HG02970 (cell line): ENCODE measurements around the gene RABGAP1L.

Experiments
- ATAC-seq: cut with Tn5 transposase; IDR thresholded peaks from one replicate; pipeline ENCODE4 v1.9.1; 2021; ENCODE audit warnings: mild to moderate bottlenecking, moderate library complexity, moderate number of reproducible peaks; ENCODE audit not compliant: unreplicated experiment, low FRiP score

RABGAP1L gene

DNA sequence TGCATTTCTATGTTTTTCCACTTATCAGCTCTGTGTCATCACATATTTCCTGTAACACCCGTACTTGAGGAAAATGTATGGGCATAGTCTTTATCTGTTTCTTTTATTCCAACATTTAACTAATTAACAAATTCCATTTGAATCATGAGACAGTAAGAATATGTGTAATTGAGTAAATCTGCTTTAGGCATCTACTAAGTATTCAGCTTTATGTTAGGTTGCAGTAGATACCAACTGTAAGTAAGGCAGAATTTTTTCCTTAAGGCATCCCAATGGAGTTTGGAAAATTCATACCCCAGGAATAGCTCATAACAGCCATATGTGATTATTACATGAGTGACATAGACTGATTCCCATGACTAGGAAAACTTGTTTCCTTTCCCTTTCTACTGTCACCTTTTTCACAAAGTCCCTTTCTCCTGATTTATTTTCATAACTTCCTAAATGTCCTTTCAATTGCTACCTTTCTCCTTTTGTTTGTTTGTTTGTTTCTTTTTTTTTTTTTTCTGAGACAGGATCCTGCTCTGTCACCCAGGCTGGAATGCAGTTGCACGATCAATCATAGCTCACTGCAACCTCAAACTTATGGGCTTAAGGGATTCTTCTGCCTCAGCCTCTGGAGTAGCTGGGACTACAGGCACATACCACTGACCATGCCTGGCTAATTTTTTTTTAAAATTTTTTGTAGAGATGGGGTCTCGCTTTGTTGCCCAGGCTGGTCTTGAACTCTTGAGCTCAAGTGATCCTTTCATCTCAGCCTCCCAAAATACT lies 780.6 kb downstream of the RABGAP1L start:
- no peak for ATAC-seq

DNA sequence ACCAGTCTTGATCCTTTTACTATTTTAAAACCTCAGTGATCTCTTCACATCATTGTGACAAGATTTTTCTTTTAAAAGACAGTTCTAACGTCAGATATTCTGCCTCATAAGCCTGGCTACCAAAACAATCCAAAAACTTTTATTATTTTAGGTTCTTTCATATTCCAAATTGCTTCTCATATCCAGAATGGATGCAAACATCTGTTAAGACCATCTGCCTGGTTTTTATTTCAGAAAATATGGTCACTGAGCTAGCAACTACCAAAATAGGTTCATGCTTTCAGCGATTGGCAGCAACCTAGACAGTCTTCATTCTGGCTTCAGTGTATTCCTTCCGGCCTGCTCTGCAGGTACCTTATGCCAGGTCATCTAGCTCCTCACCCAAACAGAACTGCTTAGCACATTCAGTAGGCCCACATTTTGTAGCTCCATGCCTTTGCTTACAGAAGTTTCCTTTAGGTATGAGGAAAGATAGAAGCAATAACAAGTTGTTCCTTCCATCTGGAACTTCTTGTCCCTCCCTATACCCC lies 781.4 kb downstream of the RABGAP1L start:
- no peak for ATAC-seq

DNA sequence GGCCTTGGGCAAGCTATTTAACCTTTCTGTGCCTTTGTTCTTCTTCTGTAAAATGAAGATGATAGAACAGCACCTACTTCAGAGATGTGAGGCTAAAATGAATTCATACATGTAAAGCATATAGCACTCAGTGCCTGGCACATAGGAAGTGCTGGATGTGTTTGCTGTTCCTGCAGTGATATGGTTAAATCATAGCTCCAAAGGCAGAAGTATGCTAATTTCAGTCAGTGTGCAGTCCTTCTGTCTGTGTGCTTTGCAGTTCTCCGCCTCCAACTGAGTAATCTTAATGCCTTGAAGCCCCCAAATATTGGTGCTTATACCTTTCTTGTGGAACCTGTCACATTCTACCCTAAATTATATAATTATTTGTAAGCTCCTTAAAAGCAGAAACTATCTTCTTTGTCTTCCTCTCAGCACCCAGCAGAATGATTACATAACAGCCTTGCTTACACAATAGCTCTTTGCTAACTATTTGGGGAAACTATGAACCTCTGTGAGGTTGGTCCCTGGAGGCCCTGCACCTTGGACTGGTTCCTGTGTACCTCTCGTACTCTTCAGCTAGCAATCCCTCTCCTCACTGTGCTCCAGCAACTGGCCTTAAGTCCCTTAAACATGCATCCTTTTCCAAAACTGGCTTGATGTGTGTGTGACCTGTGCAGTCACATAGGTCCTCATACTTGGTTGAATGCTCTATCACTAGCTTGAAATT lies 783.4 kb downstream of the RABGAP1L start:
- no peak for ATAC-seq

DNA sequence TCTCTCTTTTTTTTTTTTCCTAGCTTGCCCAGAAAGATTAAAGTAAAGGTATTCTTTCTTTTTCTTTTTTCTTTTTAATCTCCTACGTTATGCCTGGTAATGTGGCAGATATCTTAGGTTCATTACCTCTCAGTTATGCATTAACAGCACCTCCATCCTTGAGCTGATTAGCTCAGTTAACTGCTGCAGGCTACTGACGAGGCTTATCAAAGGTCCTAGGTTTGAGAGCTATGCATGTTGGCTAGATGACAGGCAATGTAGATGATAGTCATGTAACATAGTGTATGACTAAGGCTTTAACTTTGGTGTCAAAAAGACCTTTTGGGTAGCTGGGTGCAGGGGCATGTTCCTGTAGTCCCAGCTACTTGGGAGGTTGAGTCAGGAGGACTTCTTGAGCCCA lies 786.7 kb downstream of the RABGAP1L start:
- no peak for ATAC-seq

DNA sequence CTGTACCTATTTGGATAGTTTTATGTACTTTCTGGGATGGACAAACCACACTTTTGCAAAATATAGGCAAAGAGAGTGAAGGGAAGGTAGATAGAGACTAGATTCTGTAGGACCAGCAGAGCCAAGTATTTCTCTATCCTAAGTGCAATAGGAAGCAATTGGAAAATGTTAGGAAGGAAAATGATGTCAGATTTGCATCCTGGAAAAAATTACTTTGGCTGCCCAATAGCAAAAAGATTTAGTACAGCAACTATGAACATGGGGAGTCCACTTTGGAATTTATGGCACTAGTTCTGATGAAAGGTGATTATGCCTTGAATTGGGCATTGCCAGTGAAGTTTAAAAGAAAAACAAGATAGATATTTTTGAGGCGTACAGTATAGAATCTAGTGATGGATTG lies 789.7 kb downstream of the RABGAP1L start:
- no peak for ATAC-seq

DNA sequence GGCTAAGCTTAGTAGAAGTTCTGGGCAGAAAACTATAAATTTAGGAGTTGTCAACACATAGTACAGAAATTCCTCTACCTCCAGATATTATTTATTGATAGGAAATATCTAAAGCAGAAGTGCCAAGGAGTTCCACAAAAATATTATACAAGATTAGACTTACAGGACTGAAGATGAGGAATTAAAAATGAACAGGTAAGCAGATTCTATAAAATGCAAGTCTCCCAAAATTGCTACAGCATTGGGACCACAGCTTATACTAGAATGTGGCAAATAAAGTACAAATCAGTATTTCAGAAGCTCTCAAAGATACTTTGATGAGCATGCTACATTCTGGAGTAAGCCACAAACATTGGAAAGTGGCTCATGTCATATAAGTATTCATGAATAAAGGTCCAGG lies 790.3 kb downstream of the RABGAP1L start:
- ATAC-seq = no peak

DNA sequence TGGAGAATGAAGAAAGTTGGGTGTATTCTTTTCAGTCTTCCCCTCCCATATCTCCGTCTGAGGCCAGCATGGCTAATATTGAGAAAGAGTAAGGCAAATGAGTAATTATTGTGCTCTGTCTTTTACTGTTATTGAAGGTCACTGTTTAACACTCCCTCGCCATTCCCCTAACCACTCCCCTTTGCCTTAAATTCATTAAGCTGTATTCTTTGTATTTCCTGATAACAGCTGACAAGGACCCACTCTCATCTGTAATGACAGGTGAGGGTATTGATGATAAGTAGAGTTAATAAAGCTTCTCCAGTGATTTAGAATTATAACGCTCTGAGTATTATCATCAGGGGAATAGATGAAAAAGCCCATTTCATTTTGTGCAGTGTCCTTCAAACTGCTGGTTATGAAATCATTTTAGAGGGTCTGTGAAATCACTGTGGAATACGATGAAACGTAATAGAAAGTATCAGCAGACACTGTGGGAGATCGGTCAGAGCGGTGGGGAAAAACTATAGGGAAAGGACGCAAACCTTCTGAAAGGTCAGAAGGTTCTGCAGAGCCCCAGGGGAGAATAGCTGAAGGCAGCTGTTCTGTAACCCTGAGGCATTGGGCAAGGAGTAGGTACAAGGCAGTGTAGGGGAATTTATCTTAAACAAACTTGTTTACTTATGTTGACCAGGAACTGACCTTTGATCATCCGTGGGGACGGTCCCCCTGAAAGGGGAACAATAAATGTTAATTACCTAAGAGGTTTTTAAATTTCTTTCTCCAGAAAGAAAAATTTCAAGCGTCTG lies 794.2 kb downstream of the RABGAP1L start:
- peak; percentile 51 for ATAC-seq

DNA sequence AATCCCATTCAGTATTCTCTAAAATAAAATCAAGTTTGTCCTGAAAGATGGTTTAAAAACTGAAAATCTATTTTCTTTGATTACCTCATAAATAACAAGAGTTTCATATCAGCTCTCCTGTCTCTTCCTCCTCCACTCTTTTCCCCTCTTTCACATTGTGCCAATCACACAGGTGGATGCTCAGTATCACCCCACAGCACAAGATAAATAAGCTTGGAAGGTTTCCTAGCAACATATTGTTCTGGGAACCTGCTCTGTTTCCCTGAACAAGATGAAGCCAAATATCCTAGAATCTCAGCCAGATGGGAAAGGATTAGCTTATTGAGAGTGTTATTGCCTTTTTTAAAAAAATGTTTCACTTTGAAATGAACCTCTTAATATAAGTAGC lies 794.7 kb downstream of the RABGAP1L start:
- peak; percentile 16 for ATAC-seq

DNA sequence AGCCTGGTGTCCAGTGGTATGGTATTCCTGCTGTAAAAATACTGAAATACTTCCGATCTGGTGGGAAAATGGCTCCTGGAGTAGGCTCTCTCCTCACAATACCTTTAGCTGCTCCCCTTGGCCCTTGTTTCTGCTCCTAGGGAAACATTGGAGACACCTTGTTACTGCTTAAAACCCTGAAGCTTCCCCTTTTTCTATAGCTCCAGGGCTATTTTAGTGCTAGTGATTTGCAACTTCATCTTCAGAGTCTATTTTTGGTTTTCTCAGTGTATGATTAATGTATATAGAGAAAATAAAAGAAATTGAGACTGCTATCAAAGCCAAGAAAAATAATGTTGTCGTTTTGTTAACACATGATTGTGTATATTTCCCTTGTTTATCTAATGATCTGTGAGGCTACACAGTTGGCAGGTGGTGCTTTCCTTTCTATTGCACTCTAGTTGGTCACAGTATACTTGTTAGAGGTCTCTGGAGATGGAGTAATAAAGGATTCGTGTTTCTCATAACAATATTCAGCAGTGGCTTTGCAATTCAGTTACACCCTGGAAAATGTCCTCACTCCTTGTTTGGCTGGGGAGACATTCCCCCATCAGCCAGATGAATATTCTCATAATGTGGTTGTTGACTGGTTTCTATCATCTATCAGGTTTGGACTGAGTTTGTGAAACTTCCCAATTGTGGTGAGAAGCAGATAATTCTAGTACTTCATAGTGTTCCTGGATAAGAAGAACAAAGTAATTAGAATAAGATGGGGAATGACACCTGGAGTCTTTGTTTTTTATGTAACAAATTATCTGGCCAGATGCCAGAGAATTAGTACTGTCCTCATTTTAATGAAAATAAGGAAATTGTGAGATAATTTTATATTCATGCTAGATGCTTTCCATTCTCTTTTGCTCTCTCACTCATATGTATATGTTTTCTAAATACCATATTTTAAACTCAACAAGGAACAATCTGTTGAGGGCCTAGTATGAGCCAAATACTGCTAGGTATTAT lies 795.6 kb downstream of the RABGAP1L start:
- ATAC-seq = no peak

DNA sequence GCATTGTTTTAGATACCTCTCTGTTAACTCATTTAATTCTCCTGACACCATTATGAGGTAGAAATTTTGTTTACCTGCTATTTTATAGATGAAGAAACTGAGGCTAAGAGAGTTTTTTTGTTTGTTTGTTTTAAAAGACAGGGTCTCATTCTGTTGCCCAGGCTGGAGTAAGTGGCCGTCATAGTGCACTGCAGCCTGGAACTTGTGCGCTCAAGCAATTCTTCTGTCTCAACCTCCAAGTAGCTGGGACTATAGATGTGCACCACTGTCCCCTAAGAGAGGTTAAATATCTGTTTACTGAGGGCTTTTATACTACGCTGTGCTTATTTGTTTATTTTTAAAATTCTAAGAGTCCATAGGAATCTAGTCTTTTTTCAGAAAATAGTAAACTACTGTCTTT lies 796.8 kb downstream of the RABGAP1L start:
- ATAC-seq = no peak

DNA sequence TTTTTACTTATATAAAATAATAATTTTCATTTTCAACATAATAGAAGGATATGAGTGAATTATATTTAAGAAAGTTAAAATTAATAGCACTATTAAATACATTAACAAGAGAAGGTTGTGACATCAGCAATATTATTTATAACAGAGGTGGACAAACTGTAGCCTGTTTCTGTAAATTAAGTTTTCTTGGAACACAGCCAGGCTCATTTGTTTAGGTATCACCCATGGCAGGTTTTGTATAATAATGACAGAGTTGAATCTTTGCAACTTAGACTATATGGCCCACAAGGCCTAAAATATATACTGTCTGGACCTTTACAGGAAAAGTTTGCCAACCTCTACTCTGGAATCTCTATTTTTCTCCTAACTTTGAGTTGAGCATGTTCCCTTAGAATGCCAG lies 797.7 kb downstream of the RABGAP1L start:
- ATAC-seq = no peak

DNA sequence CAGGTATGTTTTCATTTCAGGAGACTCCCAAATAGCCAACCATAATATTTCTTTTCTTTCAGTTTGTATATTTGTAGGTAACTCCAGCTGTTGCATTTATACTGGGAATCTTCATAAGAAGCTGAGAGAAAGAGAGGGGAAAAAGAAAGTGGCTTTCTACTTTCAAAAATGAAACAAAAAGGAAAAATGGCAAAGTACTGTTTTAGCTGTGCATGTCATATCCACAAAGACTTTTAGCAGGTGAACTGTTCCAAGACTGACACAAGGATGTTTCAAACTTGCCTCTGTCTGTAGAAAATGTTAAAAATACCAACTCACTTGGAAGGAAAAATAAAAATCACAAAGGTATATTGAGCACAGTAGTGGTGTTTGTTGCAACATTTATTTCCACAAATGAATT lies 798.5 kb downstream of the RABGAP1L start:
- no peak for ATAC-seq

DNA sequence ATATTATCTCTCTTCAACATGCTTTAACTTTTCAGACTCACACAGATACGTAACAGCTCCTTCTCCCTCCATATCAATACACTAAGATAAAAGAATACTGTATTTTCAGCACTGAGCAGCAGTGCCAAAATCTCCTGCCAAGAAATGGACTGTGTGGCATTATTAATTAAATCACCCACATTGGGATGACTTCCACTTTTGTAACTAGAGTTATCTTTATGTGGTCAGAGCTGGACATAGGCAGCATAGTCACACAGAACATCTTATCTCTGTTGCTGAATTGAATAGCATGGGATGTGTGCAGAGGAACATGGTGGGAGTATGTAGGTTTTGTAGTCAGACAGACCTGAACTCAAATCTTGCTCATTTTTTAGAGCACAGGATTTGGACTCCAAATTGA lies 799.1 kb downstream of the RABGAP1L start:
- no peak for ATAC-seq

DNA sequence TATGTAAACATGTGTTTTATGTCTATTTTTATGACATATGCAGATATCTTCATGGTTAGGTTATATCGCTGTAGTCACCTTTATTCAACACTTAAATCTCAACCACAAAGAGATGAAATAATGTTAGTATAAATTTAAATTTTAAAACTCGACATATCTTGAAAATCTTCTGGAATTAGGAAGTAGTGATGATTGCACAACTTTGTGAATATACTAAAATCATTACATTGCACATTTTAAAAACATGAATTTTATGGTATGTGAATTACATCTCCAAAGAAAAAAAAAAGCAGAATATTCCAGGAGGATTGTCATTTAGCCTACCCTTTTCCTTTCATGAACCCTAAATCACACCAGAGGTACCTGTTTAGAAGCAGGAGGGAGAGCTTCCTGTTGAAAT lies 801.0 kb downstream of the RABGAP1L start:
- ATAC-seq = no peak

DNA sequence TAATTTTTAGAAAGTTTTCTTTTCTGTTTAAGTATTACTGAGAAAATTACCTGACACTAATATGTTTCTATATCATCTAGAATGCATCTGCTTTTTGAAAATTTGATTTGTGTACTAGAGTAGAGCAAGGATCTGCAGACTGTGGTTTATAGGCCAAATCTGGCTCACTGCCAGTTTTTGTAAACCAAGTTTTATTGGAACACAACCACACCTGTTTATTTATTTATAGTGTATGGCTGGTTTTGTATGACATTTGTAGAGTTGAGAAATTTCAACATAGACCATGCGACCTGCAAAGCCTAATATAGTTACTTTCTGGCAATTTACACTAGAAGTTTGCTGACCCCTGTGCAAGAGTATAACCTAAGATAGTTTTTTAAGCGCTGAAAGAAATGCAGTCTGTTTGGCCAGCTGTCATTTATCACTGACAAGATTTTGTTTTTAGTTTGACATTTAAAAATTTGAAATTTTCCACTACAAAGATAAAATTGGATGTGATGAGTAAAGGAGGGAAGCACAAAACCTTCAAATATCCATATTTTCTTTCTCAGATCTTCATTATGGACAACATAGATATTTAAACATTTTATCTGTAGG lies 804.3 kb downstream of the RABGAP1L start:
- no peak for ATAC-seq

DNA sequence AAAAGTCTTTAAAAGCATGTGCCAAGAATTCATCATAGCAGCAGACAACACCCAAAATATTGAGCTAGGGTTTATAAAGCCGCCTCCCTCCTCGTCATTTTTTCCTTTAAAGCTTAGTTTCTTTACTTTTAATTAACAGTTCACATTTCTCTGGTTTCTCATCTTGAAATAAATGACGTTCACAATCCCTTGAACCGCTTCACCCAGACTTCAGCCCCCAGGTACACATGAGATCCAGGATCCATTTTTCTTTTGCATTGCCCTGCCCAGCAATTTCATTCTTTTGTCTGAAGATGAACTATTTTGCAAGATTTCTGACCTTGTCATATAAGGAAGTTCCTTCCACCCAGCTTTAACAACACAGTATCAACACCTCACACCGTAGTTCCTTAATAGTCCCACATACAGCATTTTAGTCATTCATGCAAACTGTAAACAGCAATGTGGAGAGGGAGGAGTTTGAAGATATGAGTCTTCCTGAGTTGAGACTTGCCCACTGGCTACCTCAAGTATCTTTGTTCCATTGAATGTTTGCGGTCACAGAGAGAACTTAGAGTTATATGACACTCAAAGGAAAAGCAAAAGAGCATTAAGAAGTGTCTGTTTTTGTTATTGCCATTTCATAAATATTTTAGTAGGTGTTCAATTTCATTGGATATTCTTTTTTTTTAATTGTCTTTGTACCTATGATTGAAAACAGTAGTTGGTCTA lies 805.1 kb downstream of the RABGAP1L start:
- ATAC-seq = no peak

DNA sequence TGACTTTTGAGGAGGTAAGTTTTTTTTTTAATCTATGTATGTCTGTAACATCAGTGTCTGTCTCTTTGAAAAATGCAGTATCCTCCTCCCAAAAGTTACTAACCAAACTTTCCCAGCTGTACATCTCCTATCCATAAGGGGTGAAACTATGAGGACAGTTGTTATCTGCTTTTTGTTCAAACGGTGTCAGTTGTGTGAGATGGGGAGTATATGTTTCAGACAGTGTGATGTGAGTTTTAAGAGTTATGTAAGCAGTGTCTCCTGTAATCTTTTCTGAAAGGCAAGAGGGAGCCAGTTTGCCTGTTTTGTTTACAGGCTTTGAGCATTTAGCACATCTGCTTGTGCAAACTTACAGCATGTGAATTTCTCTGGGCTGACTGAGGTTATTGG lies 805.6 kb downstream of the RABGAP1L start:
- no peak for ATAC-seq

DNA sequence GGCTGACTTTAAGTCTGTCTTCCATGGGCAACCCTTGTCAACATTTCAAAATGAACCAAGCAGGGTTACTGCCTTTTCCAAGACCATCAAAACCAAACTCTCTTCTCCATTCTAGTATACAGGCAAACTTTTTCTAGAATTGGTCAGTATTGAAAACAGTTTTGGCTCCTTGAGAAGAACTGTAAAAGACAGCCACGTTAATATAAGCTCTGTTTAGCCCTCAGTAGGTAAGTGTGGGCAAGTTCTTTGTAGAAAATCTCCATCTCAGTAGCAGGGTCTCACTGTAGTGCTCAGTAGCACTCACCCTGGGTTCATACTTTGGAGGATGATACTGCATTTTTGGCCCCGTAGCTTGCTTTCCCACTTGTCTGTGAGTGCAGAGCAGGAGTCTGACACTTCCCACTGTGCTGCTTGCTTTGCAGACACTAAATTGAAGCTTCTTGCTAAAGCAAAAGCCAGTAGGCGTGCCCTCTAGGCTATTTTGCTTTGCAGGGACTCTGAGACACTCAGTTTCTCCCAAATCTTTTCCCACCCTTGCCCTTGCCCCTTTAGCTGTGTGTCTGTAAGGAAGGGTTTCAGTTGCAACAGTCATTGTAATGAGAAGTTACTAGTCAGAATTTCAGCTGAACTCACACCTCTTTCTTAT lies 806.2 kb downstream of the RABGAP1L start:
- no peak for ATAC-seq
